ENCODE results near the gene CNTNAP2. TPM values are rescaled to one million over a fixed set of nuclear protein-coding genes. Genes with fewer than 3 reads are reported as not detected.

The CNTNAP2 gene
- total and polyA plus RNA-seq, 2 of the 4 experiments (the other 2 are of a cell fraction), result not detected

DNA sequence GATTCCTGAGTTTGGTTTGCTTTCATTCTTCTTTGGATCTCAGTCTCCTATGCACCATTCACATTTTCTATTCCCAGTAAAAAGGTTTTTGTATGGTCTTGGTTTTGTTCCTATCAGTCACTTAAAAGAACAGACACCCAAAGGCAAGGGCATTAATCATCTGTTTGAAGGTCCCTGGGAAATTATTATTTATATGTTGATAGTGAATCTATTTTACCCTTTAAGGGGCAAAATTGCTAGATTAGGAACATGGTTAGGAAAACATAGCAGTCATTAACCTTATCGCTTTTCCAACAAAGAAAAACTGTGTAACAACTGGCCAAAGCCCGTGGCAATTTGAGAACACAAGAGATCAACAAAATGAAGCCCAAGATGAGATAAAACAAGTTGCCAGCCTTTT is 1327.3 kb downstream of the CNTNAP2 start:
- DNase-seq, result no peak
- no peak overlapping the region for H2BK20ac ChIP-seq (ENCODE audit: low read depth, low read length)
- in situ Hi-C loops (cut with MboI; ENCODE audit: low sequenced_read_pairs) (loop anchor here (25.0 kb wide), 1 partner anchor 818 kb away; no protein-coding TSS in a partner anchor), dilution Hi-C loops (cut with HindIII; ENCODE audit: low sequenced_read_pairs, unreplicated experiment) (no loop called here), intact Hi-C loops (cut with micrococcal nuclease) (no loop called here)
- TF ChIP-seq FOS (IDR thresholded peaks at IDR 0.05; ENCODE audit: low read depth, low read length) (no peak), MAFK (IDR thresholded peaks at IDR 0.05; ENCODE audit: low read depth, low read length) (no peak), CHD1 (IDR thresholded peaks at IDR 0.05; ENCODE audit: low read depth, low read length) (no peak), RAD21 (IDR thresholded peaks at IDR 0.05; ENCODE audit: low read length) (no peak), MAZ (IDR thresholded peaks at IDR 0.05; ENCODE audit: borderline replicate concordance, low read depth, low read length) (no peak), MXI1 (IDR thresholded peaks at IDR 0.05; ENCODE audit: borderline replicate concordance, low read depth, low read length) (no peak), POLR2A (IDR thresholded peaks at IDR 0.05; ENCODE audit: low read depth, low read length) (no peak)
- TF ChIP-seq, protein P1, sequence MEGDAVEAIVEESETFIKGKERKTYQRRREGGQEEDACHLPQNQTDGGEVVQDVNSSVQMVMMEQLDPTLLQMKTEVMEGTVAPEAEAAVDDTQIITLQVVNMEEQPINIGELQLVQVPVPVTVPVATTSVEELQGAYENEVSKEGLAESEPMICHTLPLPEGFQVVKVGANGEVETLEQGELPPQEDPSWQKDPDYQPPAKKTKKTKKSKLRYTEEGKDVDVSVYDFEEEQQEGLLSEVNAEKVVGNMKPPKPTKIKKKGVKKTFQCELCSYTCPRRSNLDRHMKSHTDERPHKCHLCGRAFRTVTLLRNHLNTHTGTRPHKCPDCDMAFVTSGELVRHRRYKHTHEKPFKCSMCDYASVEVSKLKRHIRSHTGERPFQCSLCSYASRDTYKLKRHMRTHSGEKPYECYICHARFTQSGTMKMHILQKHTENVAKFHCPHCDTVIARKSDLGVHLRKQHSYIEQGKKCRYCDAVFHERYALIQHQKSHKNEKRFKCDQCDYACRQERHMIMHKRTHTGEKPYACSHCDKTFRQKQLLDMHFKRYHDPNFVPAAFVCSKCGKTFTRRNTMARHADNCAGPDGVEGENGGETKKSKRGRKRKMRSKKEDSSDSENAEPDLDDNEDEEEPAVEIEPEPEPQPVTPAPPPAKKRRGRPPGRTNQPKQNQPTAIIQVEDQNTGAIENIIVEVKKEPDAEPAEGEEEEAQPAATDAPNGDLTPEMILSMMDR (conservative IDR thresholded peaks at IDR 0.05; ENCODE audit: low read depth, low read length), result no peak
- TF ChIP-seq, protein P2, sequence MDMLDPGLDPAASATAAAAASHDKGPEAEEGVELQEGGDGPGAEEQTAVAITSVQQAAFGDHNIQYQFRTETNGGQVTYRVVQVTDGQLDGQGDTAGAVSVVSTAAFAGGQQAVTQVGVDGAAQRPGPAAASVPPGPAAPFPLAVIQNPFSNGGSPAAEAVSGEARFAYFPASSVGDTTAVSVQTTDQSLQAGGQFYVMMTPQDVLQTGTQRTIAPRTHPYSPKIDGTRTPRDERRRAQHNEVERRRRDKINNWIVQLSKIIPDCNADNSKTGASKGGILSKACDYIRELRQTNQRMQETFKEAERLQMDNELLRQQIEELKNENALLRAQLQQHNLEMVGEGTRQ (IDR thresholded peaks at IDR 0.05; ENCODE audit: low read depth, low read length), result no peak
- H4K20me1 ChIP-seq (ENCODE audit: insufficient read depth, low read length), result no peaks in the 10 kb centered on the region
- H3K9me3 ChIP-seq (ENCODE audit: control insufficient read depth, insufficient read depth, low read length), result no peaks in the 10 kb centered on the region
- no peak overlapping the region for H4K91ac ChIP-seq (ENCODE audit: insufficient read depth, low read depth, low read length)
- no peak overlapping the region for H2AK5ac ChIP-seq (ENCODE audit: low read depth, low read length)
- no peak overlapping the region for H3K27ac ChIP-seq (ENCODE audit: insufficient read depth, low read length)
- H3K79me1 ChIP-seq (ENCODE audit: low read depth in 1 of 2, low read length in 2 of 2), result no peaks in the 10 kb centered on the region
- no peaks in the 10 kb centered on the region for H3K9me1 ChIP-seq (ENCODE audit: insufficient read depth, low read length)
- no peak for ATAC-seq (ENCODE audit: low read depth)
- no peaks in the 10 kb centered on the region for H3K27me3 ChIP-seq (ENCODE audit: control insufficient read depth, insufficient read depth, low read length)
- H3K4ac ChIP-seq (ENCODE audit: low read depth, low read length), result no peak overlapping the region
- no peak overlapping the region for H2AK9ac ChIP-seq (replicated peaks; ENCODE audit: low read depth, low read length, poor library complexity)
- H3K4me1 ChIP-seq (ENCODE audit: control insufficient read depth, insufficient read depth, low read length), result no peaks in the 10 kb centered on the region
- no peak overlapping the region for H2BK120ac ChIP-seq (ENCODE audit: low read depth, low read length)
- H3K9ac ChIP-seq (ENCODE audit: low read depth, low read length), result no peak overlapping the region
- no peak overlapping the region for H3K18ac ChIP-seq (ENCODE audit: low read depth, low read length)
- no peak overlapping the region for H4K5ac ChIP-seq (ENCODE audit: low read depth, low read length)
- POLR2A ChIA-PET (ENCODE audit: unreplicated experiment), result no interaction called here
- H3K4me3 ChIP-seq (ENCODE audit: insufficient read depth, low read depth, low read length), result no peak overlapping the region
- CTCF ChIA-PET, result interaction anchor here (0.6 kb wide), 1 partner anchor 251 kb away, joined by 3 read pairs; no protein-coding TSS in a partner anchor
- no TSS peak for BruUV-seq (replicated peaks)
- WGBS, 2 experiments (ENCODE audit: extremely low coverage in 2 of 2, insufficient read length in 1 of 2), result no CpG with 5 or more reads among the region's 2 CpGs
- H4K8ac ChIP-seq (ENCODE audit: low read depth in 2 of 2, low read length in 2 of 2), result no peak overlapping the region
- no peaks in the 10 kb centered on the region for H3K36me3 ChIP-seq (ENCODE audit: control insufficient read depth, insufficient read depth, low read length)
- no peak overlapping the region for H2BK5ac ChIP-seq (ENCODE audit: low read depth, low read length, poor library complexity, severe bottlenecking)
- no peak overlapping the region for H3K14ac ChIP-seq (replicated peaks; ENCODE audit: low read depth, low read length)
- no peak overlapping the region for H2BK15ac ChIP-seq (ENCODE audit: low read depth, low read length)
- H3K56ac ChIP-seq (ENCODE audit: extremely low read depth, insufficient read depth, low read length), result no peak overlapping the region
- H3K23ac ChIP-seq (ENCODE audit: low read depth, low read length), result no peak overlapping the region
- H2AFZ ChIP-seq (replicated peaks; ENCODE audit: low read length, poor library complexity), result no peak overlapping the region
- no peak overlapping the region for H3K4me2 ChIP-seq (ENCODE audit: low read depth, low read length)
